ENCODE results near the gene SALL4. TPM values are rescaled to one million over a fixed set of nuclear protein-coding genes. Genes with fewer than 3 reads are reported as not detected.

The SALL4 gene
- 10 to 100 TPM in 1 of 2 donors, 1 to 10 TPM in 1; 1.8 to 12.6 TPM for total RNA-seq

DNA sequence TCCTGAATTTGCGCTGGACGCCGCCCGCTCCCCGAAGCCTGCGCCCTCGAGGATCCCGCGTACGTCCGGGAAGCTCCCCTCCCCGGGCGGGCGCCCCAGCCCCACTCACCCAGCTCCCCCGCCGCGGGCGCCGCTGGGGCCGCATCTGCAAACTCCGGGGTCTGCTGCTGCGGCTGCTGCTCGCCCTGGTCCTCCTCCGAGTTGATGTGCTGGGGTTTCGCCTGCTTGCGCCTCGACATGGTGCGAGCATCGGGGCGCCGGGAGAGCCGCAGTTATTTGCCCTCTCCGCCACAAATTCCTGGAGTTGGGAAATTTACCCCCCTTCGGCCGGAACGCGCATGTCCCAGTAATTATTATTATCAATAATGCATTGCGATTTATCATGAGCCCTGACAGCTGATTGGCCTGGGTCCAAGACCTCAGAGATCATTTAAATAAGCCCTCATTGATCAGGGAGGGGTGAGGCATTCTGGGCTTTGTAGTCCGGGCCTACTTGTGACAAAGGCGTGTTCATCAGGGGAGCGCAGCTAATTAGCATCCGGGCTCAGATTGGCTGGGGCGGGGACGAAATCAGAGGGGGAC lies at the start of gene SALL4:
SALL4 (minus strand) TSS at position 352 of the 582 bp plus-strand sequence; CDS start at position 239, 113 bp downstream.
- Histone ChIP-seq H3K27me3 (replicated peaks; ENCODE audit: insufficient read depth) (no peaks in the 10 kb centered on the region), H3K4me3 (peak within 1 kb of the TSS; percentile 33 to 53), H3K27ac (peak within 1 kb of the TSS in 1 of 2 donors; percentile 42), H3K9me3 (no peaks in the 10 kb centered on the region), H3K36me3 (no peaks in the 10 kb centered on the region), H3K4me1 (replicated peaks) (no peaks in the 10 kb centered on the region)
- DNase-seq (ENCODE audit: low spot score) = no peak
- TF ChIP-seq POLR2AphosphoS5 (IDR thresholded peaks at IDR 0.05) = no peak
- TF ChIP-seq, protein P1, sequence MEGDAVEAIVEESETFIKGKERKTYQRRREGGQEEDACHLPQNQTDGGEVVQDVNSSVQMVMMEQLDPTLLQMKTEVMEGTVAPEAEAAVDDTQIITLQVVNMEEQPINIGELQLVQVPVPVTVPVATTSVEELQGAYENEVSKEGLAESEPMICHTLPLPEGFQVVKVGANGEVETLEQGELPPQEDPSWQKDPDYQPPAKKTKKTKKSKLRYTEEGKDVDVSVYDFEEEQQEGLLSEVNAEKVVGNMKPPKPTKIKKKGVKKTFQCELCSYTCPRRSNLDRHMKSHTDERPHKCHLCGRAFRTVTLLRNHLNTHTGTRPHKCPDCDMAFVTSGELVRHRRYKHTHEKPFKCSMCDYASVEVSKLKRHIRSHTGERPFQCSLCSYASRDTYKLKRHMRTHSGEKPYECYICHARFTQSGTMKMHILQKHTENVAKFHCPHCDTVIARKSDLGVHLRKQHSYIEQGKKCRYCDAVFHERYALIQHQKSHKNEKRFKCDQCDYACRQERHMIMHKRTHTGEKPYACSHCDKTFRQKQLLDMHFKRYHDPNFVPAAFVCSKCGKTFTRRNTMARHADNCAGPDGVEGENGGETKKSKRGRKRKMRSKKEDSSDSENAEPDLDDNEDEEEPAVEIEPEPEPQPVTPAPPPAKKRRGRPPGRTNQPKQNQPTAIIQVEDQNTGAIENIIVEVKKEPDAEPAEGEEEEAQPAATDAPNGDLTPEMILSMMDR (IDR thresholded peaks at IDR 0.05) = no peak
- no peak for TF ChIP-seq POLR2A (IDR thresholded peaks at IDR 0.05)
- intact Hi-C loops (cut with DNase I) = no loop called here
- WGBS = 32% methylated on average over 27 of the region's 44 CpGs

DNA sequence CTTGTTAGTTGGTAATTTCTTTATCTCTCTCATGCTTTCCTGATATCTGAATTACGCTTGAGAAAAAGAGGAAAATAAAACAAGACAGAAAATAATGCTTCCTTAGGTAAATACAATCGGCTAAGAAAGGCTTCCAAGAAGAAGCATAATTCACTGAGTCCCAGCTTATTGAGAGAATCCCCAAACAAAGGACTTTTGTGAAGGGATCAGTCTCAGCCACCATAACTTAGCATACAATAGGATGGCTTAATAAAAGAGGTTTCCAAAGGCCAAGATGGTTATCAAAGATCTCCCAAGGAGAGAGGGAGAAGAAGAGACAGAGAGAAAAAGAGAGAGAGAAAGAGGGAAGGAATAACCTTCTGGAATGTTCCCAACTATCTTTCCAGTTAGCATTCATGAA lies 46.0 kb upstream of the SALL4 start:
- no peak for DNase-seq (ENCODE audit: low spot score)
- Histone ChIP-seq H3K27ac (no peak overlapping the region), H3K4me1 (replicated peaks) (no peaks in the 10 kb centered on the region), H3K9me3 (no peaks in the 10 kb centered on the region), H3K4me3 (no peak overlapping the region), H3K27me3 (replicated peaks; ENCODE audit: insufficient read depth) (no peaks in the 10 kb centered on the region), H3K36me3 (no peaks in the 10 kb centered on the region)
- no peak for TF ChIP-seq POLR2AphosphoS5 (IDR thresholded peaks at IDR 0.05)
- TF ChIP-seq, protein P1 (IDR thresholded peaks at IDR 0.05) = no peak
- no peak for TF ChIP-seq POLR2A (IDR thresholded peaks at IDR 0.05)
- intact Hi-C loops (cut with DNase I) = no loop called here
- 79% methylated on average over 2 of the region's 2 CpGs for WGBS

DNA sequence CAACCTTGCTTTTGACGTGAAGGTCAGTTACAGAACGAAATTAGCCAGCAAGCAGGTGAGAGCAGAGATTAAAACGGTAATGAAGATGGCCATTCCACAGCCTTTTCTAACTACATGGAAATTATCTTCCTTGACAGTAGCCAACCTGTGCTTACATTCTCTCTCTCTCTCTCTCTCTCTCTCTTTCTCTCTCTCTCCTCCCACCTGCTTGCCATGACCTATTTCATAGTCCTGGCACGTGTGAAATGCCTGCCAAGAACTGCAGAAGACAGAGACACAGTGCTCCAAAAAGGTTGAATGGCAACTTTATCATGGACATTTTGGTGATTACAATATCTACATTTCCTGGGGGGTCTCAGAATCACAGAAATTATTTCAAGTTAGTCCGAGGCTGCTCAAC lies 38.5 kb upstream of the SALL4 start:
- DNase-seq (ENCODE audit: low spot score) = no peak
- Histone ChIP-seq H3K36me3 (no peaks in the 10 kb centered on the region), H3K9me3 (no peaks in the 10 kb centered on the region), H3K4me3 (no peak overlapping the region), H3K27me3 (replicated peaks; ENCODE audit: insufficient read depth) (no peaks in the 10 kb centered on the region), H3K27ac (no peak overlapping the region), H3K4me1 (replicated peaks) (no peaks in the 10 kb centered on the region)
- WGBS = 55% methylated on average over 5 of the region's 5 CpGs
- TF ChIP-seq, protein P1 (IDR thresholded peaks at IDR 0.05) = no peak
- TF ChIP-seq POLR2AphosphoS5 (IDR thresholded peaks at IDR 0.05) = no peak
- no peak for TF ChIP-seq POLR2A (IDR thresholded peaks at IDR 0.05)
- intact Hi-C loops (cut with DNase I) = no loop called here

DNA sequence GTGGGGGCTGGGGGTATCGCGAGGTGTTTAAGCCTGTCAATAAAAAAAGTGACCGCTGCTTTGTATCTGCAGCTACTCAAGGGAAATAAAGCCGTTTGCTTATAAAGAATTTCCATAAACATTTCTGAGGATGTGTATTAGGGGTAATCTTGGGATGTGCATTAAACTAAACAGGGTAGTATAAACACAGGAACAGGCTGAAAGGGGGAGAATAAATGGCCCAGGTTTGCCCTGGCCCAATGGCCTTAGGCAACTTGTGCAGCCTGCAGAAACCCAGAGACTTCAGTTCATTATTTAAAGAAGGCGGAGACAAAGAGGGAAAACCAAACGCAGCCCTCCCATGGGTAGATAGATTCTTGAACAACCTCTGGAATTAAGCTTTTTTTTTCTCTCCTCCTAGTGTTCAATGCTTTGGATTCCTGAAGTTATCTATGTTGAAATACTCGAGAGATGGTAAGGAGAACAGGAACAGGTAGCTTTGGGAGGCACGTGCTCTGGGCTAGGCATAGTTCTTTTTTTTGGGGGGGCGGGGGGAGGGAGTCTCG lies 35.6 kb upstream of the SALL4 start:
- 65% methylated on average over 10 of the region's 10 CpGs for WGBS
- TF ChIP-seq POLR2AphosphoS5 (IDR thresholded peaks at IDR 0.05) (no peak), POLR2A (IDR thresholded peaks at IDR 0.05) (no peak)
- TF ChIP-seq, protein P1 (IDR thresholded peaks at IDR 0.05) = no peak
- Histone ChIP-seq H3K4me3 (no peak overlapping the region), H3K4me1 (replicated peaks) (no peaks in the 10 kb centered on the region), H3K36me3 (no peaks in the 10 kb centered on the region), H3K27me3 (replicated peaks; ENCODE audit: insufficient read depth) (no peaks in the 10 kb centered on the region), H3K9me3 (no peaks in the 10 kb centered on the region), H3K27ac (no peak overlapping the region)
- intact Hi-C loops (cut with DNase I) = no loop called here
- DNase-seq (ENCODE audit: low spot score) = no peak

DNA sequence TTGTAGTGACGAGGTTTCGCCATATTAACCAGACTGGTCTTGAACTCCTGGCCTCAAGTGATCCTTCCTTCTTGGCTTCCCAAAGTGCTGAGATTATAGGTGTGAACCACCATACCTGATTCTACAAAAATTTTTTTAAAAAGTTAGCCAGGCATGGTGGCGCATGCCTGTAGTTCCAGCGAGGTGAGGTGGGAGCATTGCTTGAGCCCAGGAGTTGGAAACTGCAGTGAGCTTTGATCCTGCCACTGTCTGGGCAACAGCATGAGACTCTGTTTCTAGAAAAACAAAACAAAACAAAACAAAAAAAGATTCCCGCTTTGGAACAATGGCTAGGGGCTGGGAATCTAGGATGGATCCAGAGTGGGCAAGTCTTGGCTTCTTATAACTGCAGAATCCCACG lies 35.1 kb upstream of the SALL4 start:
- no peak for DNase-seq (ENCODE audit: low spot score)
- Histone ChIP-seq H3K27ac (no peak overlapping the region), H3K36me3 (no peaks in the 10 kb centered on the region), H3K27me3 (replicated peaks; ENCODE audit: insufficient read depth) (no peaks in the 10 kb centered on the region), H3K4me3 (no peak overlapping the region), H3K4me1 (replicated peaks) (peaks cover 2% of the 10 kb centered on the region), H3K9me3 (no peaks in the 10 kb centered on the region)
- intact Hi-C loops (cut with DNase I) = no loop called here
- TF ChIP-seq, protein P1 (IDR thresholded peaks at IDR 0.05) = no peak
- TF ChIP-seq POLR2AphosphoS5 (IDR thresholded peaks at IDR 0.05) (no peak), POLR2A (IDR thresholded peaks at IDR 0.05) (no peak)
- WGBS = 76% methylated on average over 6 of the region's 6 CpGs

Data from prostate gland (tissue), 2 donors.